ENCODE results near the gene PCED1B.

The PCED1B gene

DNA sequence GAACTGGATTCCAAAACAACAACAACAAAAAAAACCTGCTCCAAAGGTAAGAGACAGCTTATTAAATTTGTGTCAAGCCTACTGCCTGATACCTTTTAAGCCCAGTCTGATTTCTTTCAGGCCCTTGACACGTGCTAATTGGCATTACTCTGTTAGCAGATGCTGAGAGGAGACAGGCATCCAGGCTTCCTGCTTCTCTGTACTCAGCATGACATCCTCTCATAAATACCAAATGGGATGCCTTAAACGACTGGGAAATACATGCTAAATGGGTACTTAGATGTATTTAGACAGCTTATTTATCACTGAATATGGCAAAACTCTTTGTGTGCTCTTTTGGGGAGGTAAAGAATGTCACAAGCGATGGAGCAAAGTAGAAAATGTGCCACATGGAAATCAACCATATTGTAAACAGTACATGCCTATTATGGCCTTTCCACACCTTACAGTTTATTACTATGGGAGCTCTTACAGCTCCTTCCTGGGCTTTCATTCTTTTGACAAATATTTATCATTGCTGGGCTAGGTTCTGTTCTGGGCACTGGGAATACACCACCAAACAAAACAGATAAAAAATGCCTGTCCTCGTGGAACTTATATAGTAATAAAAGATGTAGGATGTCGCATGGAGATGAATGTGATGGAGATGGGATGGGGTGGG lies 11.5 kb upstream of the PCED1B start:
- no peak overlapping the region for H3K27ac ChIP-seq
- DNase-seq (ENCODE audit: low spot score), result no peak
- H3K4me3 ChIP-seq, result no peak overlapping the region
- TF ChIP-seq, protein P1, sequence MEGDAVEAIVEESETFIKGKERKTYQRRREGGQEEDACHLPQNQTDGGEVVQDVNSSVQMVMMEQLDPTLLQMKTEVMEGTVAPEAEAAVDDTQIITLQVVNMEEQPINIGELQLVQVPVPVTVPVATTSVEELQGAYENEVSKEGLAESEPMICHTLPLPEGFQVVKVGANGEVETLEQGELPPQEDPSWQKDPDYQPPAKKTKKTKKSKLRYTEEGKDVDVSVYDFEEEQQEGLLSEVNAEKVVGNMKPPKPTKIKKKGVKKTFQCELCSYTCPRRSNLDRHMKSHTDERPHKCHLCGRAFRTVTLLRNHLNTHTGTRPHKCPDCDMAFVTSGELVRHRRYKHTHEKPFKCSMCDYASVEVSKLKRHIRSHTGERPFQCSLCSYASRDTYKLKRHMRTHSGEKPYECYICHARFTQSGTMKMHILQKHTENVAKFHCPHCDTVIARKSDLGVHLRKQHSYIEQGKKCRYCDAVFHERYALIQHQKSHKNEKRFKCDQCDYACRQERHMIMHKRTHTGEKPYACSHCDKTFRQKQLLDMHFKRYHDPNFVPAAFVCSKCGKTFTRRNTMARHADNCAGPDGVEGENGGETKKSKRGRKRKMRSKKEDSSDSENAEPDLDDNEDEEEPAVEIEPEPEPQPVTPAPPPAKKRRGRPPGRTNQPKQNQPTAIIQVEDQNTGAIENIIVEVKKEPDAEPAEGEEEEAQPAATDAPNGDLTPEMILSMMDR (IDR thresholded peaks at IDR 0.05), result no peak

DNA sequence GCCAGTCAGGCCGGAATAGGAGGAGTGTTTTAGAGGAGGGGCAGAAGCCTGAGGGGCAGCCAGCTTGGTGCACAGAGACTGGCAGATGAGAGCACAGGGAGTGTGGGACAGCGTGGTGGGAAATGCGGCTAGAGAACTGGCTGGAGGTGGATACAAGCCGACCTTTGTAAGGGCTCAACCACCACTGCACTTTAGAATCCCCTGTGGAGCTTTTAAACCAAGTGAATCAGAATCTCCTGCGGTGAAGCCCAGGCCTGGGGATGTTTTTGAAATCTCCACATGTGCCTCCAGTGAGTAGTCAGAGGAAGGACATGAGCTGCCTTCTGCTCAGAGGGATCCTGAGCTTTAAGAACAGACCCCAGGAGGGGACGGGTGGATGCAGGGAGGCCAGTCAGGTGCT lies 10.9 kb upstream of the PCED1B start:
- TF ChIP-seq, protein P1 (IDR thresholded peaks at IDR 0.05), result no peak
- no peak overlapping the region for H3K27ac ChIP-seq

DNA sequence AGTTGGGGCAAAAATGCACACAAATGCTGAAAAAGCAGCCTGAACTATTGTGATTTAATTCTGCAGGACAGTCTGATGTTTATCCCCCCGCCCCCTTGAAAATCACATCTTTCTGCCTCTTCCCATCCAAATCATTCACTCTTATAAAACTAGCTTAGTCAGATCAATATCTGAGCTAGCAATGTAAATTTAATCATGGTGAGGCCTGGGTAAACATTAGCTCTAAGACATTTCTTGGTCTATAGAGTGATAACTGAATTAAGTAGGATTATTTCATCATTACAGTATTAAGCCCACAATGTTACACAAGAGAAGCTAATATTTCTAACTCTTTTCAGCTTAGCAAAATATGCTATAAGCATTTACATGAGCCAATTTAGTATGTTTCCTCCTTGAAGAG lies 9.1 kb upstream of the PCED1B start:
- no peak overlapping the region for H3K27ac ChIP-seq
- no peak for DNase-seq (ENCODE audit: low spot score)
- TF ChIP-seq, protein P1 (IDR thresholded peaks at IDR 0.05), result no peak

More for the DNA sequence above, 10.9 kb upstream of the PCED1B start:
- no peak overlapping the region for H3K4me3 ChIP-seq
- no peak for DNase-seq (ENCODE audit: low spot score)

DNA sequence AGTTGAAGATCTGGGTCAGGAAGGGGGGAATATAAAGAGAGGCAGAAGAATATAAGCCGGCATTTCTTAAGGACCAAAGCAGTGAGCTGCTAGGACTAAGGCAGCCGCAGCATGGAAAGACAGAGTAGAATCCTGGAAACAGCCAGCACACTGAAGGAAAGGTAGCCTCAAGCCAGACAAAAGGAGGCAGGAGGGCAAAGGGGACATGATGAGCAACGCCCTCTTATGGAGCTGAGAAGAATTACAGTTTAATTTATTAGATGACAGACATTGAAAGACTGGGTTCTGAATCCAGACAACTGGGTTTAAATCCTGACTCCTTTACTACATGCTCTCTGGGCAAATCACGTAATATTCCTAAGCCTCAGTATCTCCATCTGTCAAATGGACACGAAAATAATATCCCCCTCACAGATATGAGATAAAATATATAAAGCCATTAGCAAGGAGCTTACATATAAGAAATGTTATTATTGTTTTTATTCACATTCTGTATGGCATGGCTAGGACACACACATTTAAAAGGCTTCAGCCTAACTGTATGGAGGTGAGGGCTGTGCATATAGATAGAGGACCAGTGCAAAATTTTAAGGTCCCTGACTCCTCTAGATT lies 8.1 kb upstream of the PCED1B start:
- TF ChIP-seq, protein P1 (IDR thresholded peaks at IDR 0.05), result no peak
- no peak for DNase-seq (ENCODE audit: low spot score)
- no peak overlapping the region for H3K4me3 ChIP-seq
- no peak overlapping the region for H3K27ac ChIP-seq

More for the DNA sequence above, 9.1 kb upstream of the PCED1B start:
- H3K4me3 ChIP-seq, result no peak overlapping the region

DNA sequence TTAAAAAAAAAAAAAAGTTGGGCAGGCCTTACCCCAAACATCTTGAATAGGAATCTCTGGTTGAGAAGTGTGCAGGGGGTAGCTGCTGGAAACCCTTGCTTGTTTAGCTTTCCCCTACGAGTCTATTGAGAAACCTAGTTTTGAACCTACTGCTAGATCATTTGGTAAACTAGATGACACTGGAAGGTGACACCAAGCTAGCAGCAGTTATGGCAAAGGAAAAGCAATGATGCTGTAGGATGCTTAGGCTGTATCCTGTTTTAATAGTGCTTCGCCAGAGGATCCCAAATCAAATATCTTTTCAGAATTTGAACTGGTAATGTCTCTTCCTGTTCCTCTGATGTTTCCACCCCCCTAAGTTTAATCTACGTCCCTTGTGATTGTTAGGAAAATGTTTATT lies 5.5 kb upstream of the PCED1B start:
- no peak overlapping the region for H3K4me3 ChIP-seq
- TF ChIP-seq, protein P1 (IDR thresholded peaks at IDR 0.05), result no peak
- H3K27ac ChIP-seq, result no peak overlapping the region
- no peak for DNase-seq (ENCODE audit: low spot score)

DNA sequence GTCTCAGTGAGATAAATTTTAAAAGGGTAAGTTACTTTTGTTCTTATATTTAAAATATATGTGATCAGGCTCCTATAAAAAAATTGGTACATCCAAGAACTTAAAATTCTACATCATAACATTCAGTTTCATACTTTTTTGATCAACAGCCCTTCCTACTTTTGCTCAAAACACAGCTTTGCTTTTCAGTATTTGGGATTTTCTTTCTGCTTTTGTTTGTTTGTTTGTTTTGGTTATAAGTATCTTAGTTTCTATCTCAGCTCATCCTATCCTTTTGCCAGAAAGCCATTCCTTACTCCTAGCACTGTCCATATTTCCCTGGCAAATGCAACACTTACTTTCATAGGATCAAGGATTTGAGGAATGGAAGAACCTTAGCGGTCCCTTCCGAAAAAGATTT lies 4.7 kb upstream of the PCED1B start:
- TF ChIP-seq, protein P1 (IDR thresholded peaks at IDR 0.05), result no peak
- H3K27ac ChIP-seq, result peak overlapping the region in 1 of 2 donors; percentile 98
- no peak overlapping the region for H3K4me3 ChIP-seq
- DNase-seq (ENCODE audit: low spot score), result no peak

Data from coronary artery (tissue), 2 donors.